HL-60 (cell line): ENCODE results near the gene GGA3.
"Not testable (repeated sequence)": the region's sequence is repeated elsewhere in the genome, so short reads cannot be mapped to it uniquely, and the experiment has no call there.

Source experiments
- DNase-seq, 2 experiments: peaks; one replicate each; pipeline ENCODE4 v3.0.0-alpha.2; 2010 to 2020; ENCODE audit warnings: low read depth in 1 of 2, low spot score in 1 of 2
- H3K27ac ChIP-seq: fragments of 250-450 bp; sonication (Bioruptor Pico); replicated peaks from 2 replicates; pipeline ENCODE4 v1.5.1; 2020; ENCODE audit warnings: mild to moderate bottlenecking, moderate library complexity
- H3K27me3 ChIP-seq: fragments of 250-450 bp; sonication (Bioruptor Pico); 2 replicates; pipeline ENCODE4 v1.5.1; 2021; ENCODE audit warnings: mild to moderate bottlenecking, moderate library complexity; ENCODE audit not compliant: insufficient read depth, poor library complexity, severe bottlenecking
- H3K4me3 ChIP-seq: replicated peaks from 2 replicates; pipeline ENCODE4 v1.5.1; 2011; ENCODE audit warnings: mild to moderate bottlenecking, control low read depth, low read length; ENCODE audit not compliant: insufficient read depth
- GABPA ChIP-seq: IDR thresholded peaks from 2 replicates; pipeline ENCODE4 v1.6.1; 2012; ENCODE audit warnings: low read depth
- POLR2AphosphoS5 ChIP-seq: IDR thresholded peaks from 2 replicates; pipeline ENCODE4 v1.6.1; 2012; ENCODE audit warnings: low read depth
- REST ChIP-seq: IDR thresholded peaks from 2 replicates; pipeline ENCODE4 v1.6.1; 2012; ENCODE audit warnings: low read depth; ENCODE audit not compliant: insufficient replicate concordance
- SPI1 ChIP-seq: IDR thresholded peaks from 2 replicates; pipeline ENCODE4 v1.6.1; 2012; ENCODE audit warnings: low read depth, mild to moderate bottlenecking, borderline replicate concordance
- TF ChIP-seq, protein P1 (sequence below): IDR thresholded peaks from one replicate; pipeline ENCODE4 v1.5.1; 2011; ENCODE audit warnings: low read length, control low read depth, inconsistent platforms; ENCODE audit not compliant: insufficient read depth

Gene GGA3

DNA sequence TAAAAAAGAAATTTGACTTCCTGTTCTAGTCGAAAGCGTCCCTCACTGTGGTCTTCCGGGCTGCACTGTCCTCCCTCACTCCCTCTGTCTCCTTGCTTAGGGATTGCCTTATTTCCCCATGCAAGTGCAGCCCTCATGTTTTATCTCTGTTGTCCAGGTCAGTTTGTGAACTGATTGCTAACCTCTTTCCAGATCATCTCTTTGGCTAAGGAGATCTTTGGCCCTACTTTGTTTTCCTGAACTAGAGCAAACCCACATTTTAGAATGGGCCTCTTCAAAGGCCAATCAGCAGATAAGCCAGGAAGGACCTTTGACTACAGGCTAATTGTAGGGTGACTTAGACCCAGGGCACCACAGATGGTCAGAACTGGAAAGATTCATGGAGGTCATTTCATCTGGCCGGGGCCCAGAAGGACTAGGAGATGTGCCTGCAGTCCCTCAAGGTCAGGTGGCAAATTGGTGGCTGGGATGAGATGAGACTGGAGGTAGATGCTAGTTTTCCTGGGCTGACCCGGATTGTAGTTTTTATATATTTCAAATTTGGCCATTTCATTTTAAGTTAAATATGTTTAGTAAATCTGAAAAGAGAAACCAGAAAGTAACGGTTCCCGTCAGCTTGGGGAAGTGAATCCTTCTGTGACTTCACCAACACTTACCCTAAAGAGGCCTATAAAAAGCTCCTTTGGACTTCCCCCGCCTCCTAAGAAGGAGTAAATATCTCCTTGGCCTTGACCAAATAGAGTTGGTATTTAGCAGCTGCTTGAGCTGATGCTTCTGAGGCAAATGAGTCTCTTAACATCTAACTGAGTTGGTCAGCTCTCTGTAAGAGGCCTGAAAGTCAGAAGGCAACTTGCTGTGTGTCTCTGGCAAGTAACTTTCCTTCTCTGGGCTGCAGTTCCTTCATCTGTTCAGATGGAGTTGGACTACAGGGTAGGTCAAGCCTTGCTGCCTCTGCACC is 34.1 kb upstream of the GGA3 start:
- TF ChIP-seq SPI1 (peak; percentile 76; the same call in 1 of the 2 replicates), POLR2AphosphoS5 (no peak), GABPA (no peak; the same call in 1 of the 2 replicates), REST (no peak)
- no peaks in the 10 kb centered on the region for H3K27me3 ChIP-seq
- DNase-seq, result peak in 1 of 2 experiments; percentile 64
- H3K4me3 ChIP-seq, result no peak overlapping the region
- H3K27ac ChIP-seq, result peak overlapping the region; percentile 77

DNA sequence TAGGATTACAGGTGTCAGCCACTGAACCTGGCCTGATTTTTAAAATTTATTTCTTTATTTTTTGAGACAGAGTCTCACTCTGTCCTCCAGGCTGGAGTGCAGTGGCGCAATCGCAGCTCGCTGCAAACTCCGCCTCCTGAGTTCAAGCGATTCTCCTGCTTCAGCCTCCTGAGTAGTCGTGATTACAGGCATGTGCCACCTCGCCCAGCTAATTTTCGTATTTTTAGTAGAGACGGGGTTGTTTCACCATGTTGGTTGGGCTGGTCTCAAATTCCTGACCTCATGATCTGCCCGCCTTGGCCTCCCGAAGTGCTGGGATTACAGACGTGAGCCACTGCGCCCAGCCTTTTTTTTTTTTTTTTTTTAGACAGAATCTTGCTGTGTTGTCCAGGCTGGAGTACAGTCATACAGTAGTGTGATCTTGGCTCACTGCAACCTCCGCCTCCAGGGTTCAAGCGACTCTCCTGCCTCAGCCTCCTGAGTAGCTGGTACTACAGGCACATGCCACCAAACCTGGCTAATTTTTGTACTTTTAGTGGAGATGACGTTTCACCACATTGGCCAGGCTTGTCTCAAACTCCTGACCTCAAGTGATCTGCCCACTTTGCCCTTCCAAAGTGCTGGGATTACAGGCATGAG is 31.5 kb upstream of the GGA3 start:
- H3K4me3 ChIP-seq, H3K27me3 ChIP-seq: not testable (repeated sequence)
- DNase-seq, result peak in 1 of 2 experiments; percentile 80
- H3K27ac ChIP-seq, result peak overlapping the region; percentile 40

GRCh38 chr17:75289832-75290337 is 28.5 kb upstream of the GGA3 start:
- H3K27ac ChIP-seq, result peak overlapping the region; percentile 93
- TF ChIP-seq POLR2AphosphoS5, result no peak; the same call in 1 of the 2 replicates
- TF ChIP-seq, protein P1, sequence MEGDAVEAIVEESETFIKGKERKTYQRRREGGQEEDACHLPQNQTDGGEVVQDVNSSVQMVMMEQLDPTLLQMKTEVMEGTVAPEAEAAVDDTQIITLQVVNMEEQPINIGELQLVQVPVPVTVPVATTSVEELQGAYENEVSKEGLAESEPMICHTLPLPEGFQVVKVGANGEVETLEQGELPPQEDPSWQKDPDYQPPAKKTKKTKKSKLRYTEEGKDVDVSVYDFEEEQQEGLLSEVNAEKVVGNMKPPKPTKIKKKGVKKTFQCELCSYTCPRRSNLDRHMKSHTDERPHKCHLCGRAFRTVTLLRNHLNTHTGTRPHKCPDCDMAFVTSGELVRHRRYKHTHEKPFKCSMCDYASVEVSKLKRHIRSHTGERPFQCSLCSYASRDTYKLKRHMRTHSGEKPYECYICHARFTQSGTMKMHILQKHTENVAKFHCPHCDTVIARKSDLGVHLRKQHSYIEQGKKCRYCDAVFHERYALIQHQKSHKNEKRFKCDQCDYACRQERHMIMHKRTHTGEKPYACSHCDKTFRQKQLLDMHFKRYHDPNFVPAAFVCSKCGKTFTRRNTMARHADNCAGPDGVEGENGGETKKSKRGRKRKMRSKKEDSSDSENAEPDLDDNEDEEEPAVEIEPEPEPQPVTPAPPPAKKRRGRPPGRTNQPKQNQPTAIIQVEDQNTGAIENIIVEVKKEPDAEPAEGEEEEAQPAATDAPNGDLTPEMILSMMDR, result peak; percentile 15
- TF ChIP-seq REST, result no peak
- TF ChIP-seq GABPA, result no peak
- TF ChIP-seq SPI1, result no peak
- H3K27me3 ChIP-seq, result no peaks in the 10 kb centered on the region
- peak overlapping the region; percentile 67 for H3K4me3 ChIP-seq
- peak in 1 of 2 experiments; percentile 92 for DNase-seq

- Histone ChIP-seq H3K27ac (peak within 1 kb of the TSS; percentile 93), H3K27me3 (no peaks in the 10 kb centered on the region), H3K4me3 (peak within 1 kb of the TSS; percentile 67)
- DNase-seq, result peak; percentile 99
- TF ChIP-seq REST, result peak; percentile 52
- peak; percentile 74 for TF ChIP-seq POLR2AphosphoS5
- TF ChIP-seq SPI1, result no peak
- peak; percentile 14; the same call in 1 of the 2 replicates for TF ChIP-seq GABPA
These were observed 27.9 kb upstream of the GGA3 start, which contains the start of gene SLC25A19 for GRCh38 chr17:75289115-75289831. Gene SLC25A19 (minus strand): TSS chr17:75289433. CDS start chr17:75286764, 2,669 bp downstream.
